Nucleus accumbens (tissue), 56 donors: ENCODE measurements around the gene MARK4.
"Not testable (repeated sequence)": the region's sequence is repeated elsewhere in the genome, so short reads cannot be mapped to it uniquely, and the experiment has no call there.

Experiments used
- DNase-seq, 56 donors: peaks; one replicate each; lab custom pipeline; 2025; lab: John Stamatoyannopoulos, UW

Gene MARK4

DNA sequence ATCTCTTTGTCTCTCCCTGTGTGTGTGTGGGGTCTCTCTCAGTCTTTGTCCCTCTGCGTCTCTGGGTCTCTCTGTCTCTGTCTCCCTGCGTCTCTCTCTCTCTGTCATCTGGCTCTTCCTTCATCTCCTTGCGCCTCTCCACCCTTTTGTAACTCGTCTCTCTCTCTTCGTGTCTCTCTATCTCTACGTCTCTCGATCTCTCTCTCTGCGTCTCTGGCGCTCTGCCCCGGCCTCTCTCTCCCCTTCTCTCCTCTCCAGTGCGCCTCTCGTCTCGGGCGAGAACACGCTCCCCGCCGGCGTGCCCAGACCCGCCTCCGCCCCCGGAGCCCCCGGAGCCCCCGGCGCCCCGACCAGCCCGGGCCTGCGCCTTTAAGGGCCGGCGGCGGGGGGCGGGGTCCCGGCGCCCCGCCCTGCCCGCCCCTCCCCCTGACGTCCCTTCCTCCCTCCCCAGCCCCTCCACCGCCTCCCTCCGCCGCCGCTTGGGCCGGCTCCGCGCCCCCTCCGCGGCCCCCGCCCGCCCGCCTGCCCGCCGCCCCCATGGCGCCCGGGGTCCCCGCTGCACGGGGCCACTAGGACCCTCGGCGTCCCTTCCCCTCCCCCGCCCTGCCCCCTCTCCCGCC lies at the start of gene MARK4:
Gene MARK4, plus strand, starts transcription at position 440 of the 620 bp plus-strand sequence. CDS start 318 bp downstream, outside the sequence.
- DNase-seq: peak in 45 of 56 donors; percentile 6 to 78 (median 33)

DNA sequence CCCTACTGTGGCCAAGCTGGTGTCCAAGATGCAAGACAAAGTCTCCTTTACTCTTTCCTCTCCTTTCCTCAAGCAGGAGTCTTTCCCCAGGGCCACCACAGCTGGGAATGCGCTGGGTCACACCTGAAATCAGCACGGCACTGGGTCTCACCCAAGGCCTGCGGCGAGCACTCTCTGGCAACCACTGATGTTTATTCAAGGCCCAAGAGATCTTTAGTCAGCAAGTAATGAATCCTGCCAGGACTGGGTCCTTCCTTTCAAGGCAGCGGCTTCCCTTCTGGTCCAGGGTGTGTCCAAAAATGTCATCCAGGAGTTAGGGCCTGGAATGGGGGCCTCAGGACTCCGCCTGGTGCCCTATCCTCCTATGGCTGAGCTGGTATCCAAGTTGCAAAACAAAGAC lies 48.4 kb upstream of the MARK4 start:
- no peak for DNase-seq

DNA sequence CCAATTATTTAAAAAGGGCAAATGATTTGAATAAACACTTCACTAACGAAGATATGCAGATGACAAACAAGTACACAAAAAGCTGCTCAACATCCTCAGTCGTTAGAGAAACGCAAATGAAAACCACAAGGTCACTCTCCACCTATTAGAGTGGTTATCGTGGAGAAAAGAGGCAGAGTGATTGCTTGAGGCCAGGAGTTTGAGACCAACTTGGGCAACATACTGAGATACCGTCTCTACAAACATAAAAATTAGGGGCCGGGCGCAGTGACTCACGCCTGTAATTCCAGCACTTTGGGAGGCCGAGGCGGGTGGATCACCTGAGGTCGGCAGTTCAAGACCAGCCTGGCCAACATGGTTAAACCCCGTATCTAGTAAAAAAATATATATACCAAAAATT lies 45.3 kb upstream of the MARK4 start:
- no peak for DNase-seq

DNA sequence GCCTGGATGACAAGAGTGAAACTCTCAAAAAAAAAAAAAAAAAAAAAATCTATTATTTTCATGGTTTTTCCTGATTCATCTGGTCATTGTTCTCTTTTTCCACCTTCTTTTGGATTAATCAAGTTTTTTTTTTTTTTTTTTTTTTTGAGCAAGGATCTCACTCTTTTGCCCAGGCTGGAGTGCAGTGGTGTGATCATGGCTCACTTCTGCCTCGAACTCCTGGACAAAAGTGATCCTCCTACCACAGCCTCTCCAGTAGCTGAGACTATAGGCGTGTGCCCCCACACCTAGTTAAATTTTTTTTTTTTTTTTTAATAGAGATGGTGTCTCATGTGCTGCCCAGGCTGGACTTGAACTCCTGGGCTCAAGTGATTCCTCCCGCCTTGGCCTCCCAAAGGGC lies 44.7 kb upstream of the MARK4 start:
- no peak for DNase-seq

DNA sequence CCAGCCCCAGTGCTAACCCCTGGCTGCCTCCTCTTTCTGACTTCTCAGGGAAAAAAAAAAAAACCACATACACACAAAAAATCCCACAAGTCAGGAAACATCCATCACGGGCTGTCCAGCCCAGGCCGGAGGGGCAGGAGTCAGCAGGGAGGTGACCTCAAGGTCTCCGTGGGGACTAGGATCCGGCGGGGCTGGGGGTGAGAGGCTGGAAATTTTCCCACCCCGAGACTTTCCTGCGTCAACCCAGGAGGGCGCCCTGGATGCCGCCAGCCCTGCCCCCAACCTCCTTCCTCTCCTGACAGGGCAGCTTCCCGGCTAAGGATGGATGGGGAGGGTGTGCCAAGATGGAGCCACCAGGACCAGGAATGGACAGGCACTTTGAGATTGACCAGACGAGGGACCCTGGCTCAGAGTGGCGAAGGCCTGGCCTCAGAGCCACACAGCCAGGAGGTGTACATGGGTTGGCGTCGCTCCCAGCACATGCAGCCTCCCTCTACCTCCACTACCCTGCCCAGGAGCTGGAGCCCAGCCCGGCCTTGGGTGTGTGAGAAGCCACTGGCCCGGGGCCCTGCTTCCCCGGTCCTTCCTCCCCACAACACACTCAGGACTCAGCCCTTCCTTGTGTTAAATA lies 39.2 kb upstream of the MARK4 start:
- DNase-seq: no peak

DNA sequence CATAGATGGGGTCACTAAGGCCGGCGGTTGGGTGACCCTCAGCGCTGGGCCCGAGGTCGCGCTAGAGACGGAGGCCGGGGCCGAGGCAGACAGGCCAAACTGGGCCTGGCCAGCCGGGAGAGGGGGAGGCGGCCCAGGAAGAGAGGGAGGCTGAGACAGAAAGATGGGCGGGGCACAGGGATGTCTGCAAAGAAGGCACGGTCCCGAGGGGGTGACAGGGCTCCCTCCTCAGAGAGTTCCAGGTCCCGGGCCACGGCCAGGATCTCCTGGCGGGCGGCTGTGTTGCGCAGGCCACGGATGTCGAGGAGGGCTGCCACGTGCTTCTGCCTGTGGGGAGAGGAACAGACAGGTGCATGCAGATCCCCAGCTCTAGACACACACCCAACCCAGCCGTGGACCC lies 38.0 kb upstream of the MARK4 start:
- DNase-seq: no peak

DNA sequence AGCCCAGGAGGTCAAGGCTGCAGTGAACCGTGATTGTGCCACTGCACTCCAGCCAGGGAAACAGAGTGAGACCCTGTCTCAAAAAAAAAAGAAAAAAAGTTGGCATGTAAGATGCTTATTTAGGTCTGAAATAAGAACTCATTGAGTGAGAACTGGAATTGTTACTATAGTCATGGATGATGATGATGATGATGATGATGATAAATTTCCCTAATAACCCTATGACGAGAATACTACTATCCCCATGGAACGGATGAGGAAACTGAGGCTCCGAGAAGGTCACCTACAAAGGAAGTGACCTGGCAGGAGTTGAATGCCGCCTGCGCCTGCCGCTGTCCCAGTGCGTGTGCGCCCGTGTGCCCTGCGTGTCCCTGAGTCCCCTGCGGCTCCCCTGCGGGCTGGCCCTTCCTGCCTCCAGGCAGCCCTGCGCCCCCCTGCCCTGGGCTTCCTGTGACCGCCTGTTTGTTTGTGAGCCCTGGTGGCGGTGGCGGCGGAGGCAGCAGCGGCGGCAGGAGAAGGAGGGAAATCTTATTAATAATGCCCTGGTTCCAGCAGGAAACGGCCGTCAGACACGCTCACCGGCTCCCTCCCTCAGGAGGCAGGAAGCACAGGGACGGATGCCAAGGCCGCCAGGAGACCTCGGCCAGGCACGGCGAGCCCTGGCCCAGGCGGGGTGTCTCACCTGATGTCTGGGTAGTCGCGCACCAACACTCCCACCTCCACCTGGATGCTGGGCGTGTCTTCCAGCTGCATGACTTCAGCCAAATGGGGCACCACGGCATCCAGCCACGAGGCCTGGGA lies 35.5 kb upstream of the MARK4 start:
- no peak for DNase-seq

DNA sequence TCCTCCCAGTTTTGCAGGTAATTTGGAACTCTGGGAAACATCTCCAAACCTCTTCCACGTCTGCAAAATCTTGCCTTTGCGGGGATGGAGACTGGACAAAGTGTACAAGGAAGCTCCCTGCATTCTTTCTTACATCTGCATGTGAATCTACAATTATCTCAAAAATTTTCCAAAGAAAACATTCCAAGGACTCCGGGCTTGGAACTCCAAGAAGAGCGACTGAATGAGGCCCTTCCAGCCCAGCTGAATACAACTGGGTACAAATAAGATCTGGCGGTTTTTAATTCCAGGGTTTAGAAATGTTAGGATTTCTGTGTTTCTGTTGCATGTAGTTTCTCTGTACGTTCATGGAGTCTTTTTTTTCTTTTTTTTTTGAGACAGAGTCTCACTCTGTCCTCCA lies 34.4 kb upstream of the MARK4 start:
- DNase-seq: no peak

DNA sequence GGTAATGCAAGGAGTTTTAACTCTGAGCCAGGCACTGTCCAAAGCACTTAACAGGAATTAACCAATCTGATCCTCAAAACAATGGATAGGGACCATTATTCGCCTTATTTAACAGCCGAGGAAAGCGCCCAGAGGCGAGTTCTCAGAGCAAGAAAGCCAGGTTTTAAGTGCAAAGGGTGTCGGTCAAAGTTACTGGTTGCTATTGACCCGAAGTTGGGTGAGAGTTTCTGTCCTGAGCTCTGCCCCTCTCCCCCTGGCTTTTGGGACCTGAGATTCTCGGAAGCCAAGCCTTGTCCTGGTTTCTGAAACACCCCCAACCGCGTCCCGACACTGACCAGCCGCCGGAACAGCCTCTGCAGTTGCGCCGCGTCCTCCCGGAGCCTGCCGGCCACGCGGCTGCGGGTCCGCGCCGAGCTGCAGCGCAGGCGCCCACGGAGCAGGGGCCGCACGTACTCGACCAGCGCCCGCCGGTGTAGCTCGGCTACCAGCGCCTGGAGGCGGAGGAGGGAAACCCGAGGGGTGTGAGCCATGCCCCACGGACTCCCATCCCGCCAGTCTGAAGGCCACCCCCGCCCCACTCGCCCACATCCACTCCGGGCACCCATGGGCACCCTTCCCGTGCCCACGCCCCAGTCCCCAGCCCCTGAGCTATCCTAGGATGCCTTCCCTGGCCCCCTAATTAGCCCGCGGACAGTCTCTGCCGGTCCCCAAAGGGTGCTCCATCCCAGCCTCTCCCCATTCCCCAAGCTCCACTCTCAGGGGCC lies 33.7 kb upstream of the MARK4 start:
- no peak for DNase-seq

DNA sequence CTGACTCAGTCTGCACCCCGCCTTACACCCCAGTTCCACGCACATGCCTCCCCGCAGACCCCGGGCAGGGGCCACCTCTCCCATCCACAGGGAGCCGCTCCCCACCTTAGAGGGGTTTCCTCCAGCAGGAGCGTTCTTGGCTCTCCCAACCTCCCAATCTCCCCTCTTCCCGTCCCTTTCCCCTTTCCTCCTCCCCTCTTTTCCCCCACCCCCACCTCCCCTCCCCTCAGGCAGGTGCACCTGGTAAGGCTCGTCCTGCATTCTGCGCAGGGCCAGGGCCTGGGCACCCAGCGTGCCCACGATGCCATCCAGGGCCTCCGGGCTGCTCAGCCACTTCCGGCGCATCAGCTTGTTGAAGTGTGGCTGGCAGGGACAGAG lies 33.1 kb upstream of the MARK4 start:
- no peak for DNase-seq

DNA sequence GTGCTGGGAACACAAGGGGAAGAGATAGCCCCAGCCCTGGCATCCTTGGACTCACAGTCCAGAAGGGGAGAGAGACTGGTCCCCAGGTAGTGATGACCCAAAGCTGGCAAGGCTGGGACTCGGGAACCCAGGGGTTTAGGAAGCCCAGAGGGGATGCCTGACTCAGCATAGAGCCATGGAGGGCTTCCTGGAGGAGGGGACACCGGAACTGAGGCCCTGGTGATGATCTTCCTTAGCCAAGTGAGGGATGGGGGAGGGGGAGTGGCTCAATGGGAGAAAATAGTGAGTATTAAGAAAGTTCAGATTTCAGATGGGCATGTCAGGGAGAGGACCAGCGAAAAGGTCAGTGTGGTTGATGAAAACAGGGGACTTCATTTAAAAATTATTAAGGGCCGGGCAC lies 32.6 kb upstream of the MARK4 start:
- no peak for DNase-seq

DNA sequence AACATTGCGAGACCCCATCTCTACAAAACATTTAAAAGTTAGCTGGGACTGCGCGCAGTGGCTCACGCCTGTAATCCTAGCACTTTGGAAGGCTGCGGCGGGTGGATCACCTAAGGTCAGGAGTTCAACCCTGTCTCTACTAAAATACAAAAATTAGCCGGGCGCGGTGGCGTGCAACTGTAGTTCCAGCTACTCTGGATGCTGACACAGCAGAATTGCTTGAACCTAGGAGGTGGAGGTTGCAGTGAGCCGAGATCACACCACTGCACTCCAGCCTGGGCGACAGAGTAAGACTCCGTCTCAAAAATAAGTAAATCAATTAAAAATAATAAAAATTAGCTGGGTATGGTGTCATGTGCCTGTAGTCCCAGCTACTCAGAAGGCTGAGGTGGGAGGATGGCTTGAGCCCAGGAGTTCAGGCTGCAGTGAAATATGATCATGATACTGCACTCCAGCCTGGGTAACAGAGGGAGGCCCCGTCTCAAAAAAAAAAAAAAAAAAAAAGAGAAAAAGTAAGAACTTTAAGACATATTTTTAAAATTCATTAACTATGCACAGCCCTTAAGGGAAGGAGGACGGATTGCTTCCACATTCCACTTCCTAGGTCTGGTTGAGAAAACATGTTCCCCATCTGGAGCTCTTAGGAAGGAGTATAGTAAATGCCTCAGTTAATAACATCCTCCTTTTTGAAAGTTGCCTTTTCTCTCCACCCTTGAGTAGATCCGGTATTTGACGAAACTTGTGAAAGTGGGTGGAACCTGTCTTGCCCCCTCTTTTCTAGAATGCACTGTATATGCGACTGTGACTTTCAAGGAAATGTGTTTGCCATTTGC lies 31.9 kb upstream of the MARK4 start:
- DNase-seq: no peak

DNA sequence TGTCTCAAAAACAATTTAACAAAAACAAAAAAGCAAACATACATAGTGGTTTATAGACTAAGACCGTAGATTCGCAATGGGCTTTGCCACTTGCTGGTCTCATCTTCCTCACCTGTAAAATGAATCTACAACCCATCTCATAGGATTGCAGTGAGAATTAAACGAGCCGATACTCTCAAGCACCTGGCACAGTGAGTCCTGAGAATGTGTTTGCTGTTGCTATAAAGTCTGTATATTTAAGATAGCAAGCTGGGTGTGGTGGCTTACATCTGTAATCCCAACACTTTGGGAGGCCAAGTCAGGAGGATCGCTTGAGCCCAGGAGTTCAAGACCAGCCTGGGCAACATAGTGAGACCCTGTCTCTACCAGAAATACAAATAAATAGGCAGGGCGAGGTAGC lies 28.3 kb upstream of the MARK4 start:
- DNase-seq: no peak

DNA sequence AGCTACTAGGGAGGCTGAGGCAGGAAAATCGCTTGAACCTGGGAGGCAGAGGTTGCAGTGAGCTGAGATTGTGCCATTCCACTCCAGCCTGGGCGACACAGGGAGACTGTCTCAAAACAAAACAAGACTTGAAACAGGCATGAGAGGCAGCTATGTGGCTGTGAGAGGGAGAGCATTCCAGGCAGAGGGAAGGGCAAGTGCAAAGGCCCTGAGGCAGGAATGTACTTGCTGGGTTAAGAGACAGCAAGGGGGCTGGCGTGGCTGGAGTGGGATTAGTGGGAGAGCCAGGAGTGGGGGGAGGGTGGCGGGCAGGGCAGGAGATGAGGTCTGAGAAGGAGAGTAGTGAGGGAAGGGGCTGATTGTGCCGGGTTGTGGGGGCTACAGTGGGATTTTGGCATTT lies 27.2 kb upstream of the MARK4 start:
- DNase-seq: no peak

DNA sequence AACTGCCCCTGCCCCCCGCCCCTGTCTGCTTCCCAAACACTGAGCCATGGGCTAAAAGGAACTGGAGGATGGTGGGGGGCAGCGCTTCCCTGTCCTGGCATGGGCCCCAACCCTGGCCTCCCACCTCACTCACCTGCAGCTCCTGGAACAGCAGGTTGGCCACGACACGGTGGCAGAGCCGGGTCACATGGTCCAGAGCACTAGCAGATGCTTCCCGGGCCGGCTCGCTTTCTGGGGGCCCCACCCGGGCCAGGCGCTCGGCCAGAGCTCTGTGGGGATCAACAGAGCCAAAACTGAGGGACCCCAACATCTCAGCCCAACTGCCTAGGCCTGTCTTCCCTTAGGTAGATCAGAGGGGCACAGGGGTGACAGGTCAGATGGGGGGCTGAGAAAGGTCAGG lies 26.4 kb upstream of the MARK4 start:
- no peak for DNase-seq

DNA sequence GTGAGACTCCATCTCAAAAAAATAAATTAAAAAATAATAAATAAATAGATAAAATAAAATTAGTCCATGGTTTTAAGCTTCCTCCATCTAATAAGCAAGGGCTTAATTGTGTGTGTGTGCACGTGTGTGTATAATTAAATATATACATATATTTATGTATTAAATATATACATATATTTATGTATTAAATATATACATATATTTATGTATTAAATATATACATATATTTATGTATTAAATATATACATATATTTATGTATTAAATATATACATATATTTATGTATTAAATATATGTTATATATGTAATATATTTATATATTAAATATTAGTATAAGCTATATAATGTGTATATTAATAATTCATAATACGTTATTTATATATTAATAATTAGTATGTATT lies 22.0 kb upstream of the MARK4 start:
- DNase-seq: not testable (repeated sequence)

DNA sequence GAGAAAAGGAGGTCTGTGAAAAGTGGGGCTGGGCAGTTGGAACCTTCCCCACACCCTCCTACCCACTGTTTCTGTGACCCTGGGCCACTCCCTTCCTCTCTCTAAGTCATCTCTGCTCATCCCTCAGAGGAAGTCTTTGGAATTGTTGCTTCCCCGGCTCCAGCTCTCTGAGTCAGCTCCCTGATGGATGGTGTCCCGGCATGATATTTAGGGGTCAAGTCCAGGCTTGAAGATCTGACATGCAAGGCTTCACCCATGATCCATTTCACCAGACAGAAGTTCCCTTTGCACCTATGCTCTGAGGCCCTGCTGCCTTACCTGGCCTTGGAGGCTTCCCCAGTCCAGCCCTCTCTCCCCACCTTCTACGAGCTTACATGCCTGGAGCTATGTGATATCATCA lies 19.2 kb upstream of the MARK4 start:
- DNase-seq: no peak

DNA sequence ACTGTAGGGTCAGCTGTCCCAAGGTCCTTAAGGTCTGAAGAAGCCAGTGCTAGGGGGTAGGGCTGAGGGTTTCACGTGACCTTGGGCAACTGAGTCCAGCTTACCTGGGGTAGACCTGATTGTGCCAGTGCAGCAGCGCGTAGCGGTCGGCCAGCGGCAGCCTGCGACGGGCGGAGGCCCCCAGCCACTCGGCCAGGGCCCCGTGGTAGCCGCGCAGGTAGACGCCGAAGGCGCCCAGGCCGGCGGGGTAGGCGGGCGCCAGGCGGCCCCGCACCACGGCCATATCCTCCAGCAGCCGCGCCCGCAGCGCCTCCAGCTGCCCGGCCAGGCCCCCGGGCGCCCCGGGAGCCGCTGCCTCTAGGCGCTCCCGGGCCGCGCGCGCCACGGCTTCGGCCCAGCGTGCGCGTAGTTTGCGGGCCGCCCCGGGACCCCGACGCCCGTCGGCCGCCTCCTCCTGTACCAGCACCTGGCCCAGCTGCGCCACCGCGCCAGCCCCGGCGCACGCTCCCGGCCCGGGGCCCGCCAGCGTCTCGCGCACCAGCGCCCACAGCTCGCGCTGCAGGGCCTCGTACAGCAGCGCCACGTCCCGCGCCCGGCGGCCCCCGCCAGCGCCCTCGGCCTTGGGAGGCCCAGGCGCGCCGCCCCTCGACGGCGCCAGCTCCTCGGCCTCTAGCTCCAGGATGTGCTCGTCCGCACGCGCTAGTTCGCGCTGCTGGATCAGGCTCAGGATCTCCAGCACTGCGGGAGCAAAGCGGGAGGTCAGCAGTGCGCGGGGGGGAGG lies 16.8 kb upstream of the MARK4 start:
- no peak for DNase-seq

DNA sequence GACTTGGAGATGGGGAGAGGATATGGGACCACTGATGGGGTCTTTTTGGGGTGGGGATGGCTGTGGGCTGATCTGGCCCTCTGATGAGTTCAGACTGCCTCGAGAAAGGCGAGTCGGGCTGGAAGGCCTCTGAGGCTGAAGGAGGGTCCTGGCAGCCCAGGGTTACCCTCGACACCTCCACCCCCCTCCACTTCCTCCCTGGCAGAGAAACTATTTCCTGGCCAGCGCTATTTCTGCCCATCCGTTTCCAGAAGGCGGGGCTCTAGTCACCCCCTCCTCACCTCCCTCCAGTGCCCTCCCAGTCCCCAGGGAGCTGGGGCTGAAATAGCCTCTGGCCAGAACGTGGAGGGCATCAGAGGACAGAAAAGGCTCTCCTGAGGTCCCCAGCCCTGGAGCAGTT lies 15.6 kb upstream of the MARK4 start:
- DNase-seq: no peak

DNA sequence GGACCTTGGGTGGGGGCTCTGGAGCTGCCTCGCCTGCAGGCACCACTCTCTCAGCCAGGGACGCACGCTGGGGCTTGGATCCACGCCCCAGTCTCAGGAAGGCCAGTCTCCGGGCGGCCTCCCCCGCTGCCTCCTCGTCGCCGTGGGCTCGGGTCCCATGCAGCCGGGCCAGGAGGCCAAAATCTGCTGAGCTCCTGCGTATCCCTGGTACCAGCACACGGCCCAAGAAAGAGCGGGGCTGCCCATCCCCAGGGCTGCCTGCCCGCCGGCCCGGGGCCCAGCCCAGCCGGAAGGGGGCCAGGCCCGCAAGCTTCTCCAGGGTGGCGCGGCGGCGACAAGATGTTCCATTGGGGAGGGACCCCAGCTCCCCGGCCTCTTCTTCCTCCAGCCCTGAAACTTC lies 12.5 kb upstream of the MARK4 start:
- no peak for DNase-seq
